Gastroesophageal sphincter (tissue), 3 donors: ENCODE measurements around the gene PARPBP.

Source experiments
- POLR2A ChIP-seq, 2 donors: fragments of 450-650 bp; IDR thresholded peaks; one replicate each; pipeline ENCODE4 v1.6.1; 2017; ENCODE audit warnings: antibody characterized with exemption in 2 of 2, mild to moderate bottlenecking in 2 of 2, moderate library complexity in 1 of 2
- TF ChIP-seq, protein P1 (sequence below), 4 experiments: fragments of 200-600 bp in 2 of 4; fragments of 450-650 bp in 2 of 4; sonication (generic) in 1 of 4; IDR thresholded peaks; one replicate each; pipeline ENCODE4 v1.5.1; 2017 to 2019; ENCODE audit warnings: antibody characterized with exemption in 4 of 4, mild to moderate bottlenecking in 2 of 4, moderate library complexity in 2 of 4

DNA sequence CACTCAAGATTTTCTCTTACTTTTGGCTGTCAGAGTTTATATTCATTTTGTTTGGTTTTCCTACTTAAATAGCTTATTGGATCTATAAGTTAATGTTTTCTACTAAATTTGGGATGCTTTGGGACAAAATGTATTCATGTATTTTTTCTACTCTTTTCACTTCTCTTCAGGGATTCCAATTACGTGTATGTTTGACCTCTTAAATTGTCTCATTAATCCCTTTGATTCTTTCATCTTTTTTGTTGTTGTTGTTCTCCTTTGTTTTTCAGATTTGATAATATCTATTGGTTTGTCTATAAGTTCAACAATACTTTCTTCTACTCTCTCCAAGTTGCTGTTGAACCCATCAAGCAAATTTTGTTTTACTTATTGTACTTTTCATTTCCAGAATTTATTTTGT lies 43.4 kb downstream of the PARPBP start:
- no peak for TF ChIP-seq POLR2A (IDR thresholded peaks at IDR 0.05)
- TF ChIP-seq, protein P1, sequence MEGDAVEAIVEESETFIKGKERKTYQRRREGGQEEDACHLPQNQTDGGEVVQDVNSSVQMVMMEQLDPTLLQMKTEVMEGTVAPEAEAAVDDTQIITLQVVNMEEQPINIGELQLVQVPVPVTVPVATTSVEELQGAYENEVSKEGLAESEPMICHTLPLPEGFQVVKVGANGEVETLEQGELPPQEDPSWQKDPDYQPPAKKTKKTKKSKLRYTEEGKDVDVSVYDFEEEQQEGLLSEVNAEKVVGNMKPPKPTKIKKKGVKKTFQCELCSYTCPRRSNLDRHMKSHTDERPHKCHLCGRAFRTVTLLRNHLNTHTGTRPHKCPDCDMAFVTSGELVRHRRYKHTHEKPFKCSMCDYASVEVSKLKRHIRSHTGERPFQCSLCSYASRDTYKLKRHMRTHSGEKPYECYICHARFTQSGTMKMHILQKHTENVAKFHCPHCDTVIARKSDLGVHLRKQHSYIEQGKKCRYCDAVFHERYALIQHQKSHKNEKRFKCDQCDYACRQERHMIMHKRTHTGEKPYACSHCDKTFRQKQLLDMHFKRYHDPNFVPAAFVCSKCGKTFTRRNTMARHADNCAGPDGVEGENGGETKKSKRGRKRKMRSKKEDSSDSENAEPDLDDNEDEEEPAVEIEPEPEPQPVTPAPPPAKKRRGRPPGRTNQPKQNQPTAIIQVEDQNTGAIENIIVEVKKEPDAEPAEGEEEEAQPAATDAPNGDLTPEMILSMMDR (IDR thresholded peaks at IDR 0.05), result no peak
